OCI-M1 (cell line): ENCODE data around the gene TCF7L2.

ENCODE experiments used
- DNase-seq: peaks from one replicate; lab custom pipeline; 2025; lab: John Stamatoyannopoulos, UW

The TCF7L2 gene

DNA sequence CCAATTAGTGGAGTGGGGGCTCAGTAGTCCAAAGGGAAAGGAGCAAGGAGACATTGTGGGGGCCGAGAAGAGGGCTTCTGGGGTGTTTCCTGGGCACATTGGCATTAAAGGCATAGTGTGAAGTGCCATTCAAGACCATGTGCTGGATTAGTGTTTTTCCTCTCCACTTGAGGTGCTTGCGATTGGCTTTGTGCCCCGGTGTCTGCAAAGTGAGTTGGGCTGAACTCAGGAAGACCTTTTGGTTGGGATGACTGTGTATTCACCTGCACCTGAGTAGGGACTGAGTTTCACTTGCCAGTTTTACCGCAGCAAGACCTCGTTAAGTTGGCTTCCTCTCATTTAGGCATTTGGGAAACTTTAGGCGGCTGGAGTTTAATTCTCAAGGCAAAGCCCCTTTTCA is 73.0 kb downstream of the TCF7L2 start:
- DNase-seq = no peak

DNA sequence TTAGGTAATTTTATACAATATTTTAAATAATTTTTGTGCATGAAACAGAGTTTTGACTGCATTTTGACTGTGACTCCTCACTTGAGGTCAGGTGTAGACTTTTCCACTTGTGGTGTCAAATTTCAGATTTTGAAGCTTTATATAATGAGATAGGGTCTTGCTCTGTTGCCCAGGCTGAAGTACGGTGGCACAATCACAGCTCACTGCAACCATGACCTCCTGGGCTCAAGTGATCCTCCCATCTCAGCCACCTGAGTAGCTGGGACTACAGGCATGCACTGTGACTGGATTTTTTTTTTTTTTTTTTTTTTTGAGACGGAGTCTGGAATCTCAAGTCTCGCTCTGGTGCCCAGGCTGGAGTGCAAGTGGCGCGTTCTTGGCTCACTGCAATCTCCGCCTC is 74.9 kb downstream of the TCF7L2 start:
- no peak for DNase-seq

DNA sequence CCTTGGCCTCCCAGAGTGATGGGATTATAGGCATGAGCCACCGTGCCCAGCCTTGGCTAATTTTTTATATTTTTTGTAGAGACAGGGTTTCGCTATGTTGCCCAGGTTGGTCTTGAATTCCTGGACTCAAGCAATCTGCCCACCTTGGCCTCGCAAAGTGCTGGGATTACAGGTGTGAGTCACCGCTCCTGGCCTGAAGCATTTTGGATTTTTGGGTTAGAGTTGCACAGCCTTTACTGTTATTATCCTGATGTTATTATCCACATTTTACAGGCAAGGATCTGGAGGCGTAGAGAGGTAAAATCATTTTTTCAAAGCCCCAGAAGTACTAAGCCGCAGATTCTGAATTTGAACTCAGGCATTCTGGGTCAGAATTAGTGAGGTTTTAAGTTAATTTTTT is 75.4 kb downstream of the TCF7L2 start:
- no peak for DNase-seq

GRCh38 chr10:113026679-113027078 is 76.6 kb downstream of the TCF7L2 start:
- DNase-seq = no peak

DNA sequence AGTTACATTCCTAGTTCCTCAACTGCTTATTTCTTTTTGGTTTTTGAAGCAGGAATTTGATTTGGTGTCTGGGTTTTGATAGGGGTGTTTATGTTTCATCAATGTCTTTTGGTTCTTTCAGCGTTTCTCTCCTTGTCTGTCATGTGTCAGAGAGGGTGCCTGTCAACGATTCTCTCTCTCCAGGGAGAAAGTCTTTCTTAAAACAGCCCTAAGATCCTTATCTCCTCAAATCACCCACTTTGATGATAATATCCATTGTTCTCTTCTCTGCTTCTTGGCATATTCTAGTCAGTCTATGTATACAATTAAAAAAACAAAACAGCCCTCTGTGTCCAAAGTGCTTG is 77.2 kb downstream of the TCF7L2 start:
- no peak for DNase-seq

GRCh38 chr10:113027574-113028455 is 77.8 kb downstream of the TCF7L2 start:
- DNase-seq = no peak

- DNase-seq = no peak
These were observed 78.7 kb downstream of the TCF7L2 start for GRCh38 chr10:113028456-113029440.

DNA sequence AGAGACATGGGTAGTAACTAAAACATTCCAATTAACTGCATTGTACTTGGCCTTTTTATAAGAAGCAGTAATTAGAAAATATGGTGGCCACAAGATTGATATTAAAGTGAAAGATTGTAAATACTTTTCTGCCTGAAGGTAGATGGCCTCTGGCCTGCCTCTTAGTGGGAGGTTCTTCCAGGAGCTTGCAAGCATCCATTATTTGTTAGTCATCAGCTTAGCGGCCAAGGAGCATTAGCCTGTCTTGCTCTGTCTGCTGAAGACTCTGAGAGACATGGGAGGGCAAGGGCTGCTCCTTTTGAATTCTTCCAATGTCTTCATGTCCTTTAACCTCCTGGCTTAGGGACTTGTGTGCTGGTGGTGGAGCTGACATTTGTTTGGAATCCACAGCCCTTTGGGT is 80.4 kb downstream of the TCF7L2 start:
- no peak for DNase-seq

GRCh38 chr10:113031147-113031546 is 81.1 kb downstream of the TCF7L2 start:
- no peak for DNase-seq

DNA sequence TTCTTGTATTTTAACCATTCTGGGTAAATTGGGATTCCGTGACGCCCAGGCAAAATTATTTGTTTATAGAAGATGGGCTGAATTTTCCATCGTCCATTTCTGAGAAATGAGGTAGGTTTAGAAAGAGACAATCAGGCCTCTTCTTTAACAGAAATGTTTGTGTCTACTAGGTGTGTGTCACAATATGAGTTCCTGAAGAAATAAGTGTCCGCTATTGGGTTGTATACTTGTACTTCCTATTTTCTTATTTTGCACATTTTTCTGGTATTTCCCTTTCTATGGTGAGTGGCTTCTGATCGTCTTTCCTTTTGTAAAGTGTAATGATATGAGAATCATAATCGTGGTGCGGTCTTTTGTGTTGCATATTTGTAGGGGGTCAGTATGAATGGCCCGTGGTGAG is 83.9 kb downstream of the TCF7L2 start:
- no peak for DNase-seq

GRCh38 chr10:113035732-113036312 is 85.8 kb downstream of the TCF7L2 start:
- no peak for DNase-seq

GRCh38 chr10:113036619-113037018 is 86.6 kb downstream of the TCF7L2 start:
- no peak for DNase-seq

DNA sequence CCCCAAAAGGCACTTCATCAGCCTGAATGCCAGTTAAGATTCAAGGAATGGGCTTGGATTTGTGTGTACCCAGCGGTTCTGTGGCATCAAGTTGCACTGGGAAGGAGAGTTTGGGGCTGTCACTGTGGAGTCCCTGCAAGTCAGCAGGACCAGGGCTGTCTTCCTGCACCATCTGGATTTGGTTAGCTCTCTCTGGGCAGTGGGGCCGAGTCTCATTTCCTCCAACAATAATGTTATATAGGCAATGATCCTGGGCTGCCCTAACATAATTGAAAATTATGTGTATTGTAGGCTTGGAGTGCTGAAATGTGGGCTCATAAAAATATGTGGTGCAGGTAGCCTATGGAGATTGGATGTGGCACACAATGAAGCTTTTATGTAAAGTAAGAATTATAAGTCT is 87.2 kb downstream of the TCF7L2 start:
- DNase-seq = no peak

DNA sequence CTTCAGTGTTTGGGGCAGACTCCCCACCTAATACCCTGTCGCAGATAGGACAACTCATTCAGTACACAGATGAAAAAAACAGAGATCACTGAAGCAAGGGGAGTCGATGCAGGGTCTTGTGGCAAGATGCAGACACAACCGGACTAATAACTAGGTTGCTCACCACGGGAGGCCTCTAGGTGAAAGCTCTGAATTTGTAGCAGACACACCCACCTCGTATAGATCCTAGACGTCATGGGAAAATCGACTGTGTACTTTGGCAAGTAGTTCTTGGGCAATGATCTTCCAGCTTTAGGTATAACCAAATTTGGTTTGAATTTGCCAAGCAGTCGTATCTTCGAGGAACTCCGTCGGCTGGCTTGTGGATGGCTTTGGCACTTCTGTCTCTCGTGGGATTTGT is 88.1 kb downstream of the TCF7L2 start:
- no peak for DNase-seq

GRCh38 chr10:113038985-113039384 is 88.9 kb downstream of the TCF7L2 start:
- no peak for DNase-seq

GRCh38 chr10:113041324-113041723 is 91.3 kb downstream of the TCF7L2 start:
- DNase-seq = no peak

GRCh38 chr10:113041841-113042750 is 92.0 kb downstream of the TCF7L2 start:
- DNase-seq = no peak

- DNase-seq = no peak
These were observed 92.8 kb downstream of the TCF7L2 start for GRCh38 chr10:113042868-113043267.

DNA sequence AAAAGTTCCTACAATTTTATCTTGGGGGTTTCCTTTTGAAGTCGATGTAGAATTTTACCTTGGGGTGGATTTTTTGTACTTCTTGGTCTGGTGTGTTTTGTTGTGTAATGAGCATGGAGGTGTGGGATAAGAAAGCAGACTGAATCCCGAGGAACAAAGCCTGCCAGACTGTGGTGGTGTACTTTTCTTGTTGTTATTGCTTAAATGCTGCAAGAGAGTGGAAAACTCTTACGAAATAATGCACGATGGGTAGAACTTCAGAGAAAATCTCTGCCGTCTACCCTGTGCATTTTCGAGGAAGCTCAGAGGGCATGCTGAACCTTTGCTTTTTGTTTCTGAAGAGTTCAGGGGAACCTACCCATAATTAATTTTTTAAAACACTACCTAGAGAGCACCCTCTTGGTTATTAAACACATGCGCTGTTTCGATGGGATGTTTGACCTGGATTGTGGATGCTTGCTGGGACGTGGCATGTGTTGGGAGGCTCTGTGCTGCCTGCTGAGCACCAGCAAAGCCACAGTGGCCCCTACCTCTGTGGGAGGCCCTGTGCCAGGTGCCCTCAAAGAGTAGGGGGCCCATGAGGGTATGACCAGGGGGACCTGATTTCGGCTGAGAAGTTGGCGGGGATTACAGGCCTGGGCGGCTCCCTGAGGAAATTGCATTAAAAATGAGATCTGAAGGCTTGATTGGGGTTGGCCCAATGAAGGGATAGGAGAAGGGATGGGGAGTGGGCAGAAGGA is 94.1 kb downstream of the TCF7L2 start:
- no peak for DNase-seq

- no peak for DNase-seq
These were observed 95.4 kb downstream of the TCF7L2 start for GRCh38 chr10:113045147-113046055.
